GM12801 (cell line): Measurements from ENCODE around the gene USP32.

Experiments
- CTCF ChIP-seq: IDR thresholded peaks from one replicate; pipeline ENCODE4 v1.5.1; 2011; ENCODE audit warnings: control low read depth; ENCODE audit not compliant: insufficient read length; ENCODE audit errors: extremely low read depth

USP32 gene

DNA sequence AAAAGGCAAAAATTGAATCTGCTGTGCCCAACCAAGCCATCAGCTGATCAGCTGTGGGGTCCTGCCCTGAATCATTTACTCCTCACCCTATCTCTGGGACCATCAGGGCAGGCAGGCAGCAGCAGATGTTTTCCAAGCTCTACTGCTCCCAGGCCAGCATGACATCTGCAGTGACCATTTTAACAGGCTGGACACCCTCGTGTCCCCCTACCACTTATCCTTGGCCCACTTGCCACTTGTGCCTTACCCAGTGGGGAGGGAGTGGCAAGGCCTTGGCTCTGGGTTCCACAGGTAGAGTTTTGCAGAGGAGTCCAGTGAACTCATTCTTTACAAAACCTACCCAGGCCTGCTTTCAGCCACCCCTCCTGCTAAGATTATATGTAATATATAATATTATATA lies 254.2 kb downstream of the USP32 start:
- TF ChIP-seq CTCF, result no peak

- TF ChIP-seq CTCF, result no peak
Observed at GRCh38 chr17:60135951-60136666, 255.8 kb downstream of the USP32 start.

DNA sequence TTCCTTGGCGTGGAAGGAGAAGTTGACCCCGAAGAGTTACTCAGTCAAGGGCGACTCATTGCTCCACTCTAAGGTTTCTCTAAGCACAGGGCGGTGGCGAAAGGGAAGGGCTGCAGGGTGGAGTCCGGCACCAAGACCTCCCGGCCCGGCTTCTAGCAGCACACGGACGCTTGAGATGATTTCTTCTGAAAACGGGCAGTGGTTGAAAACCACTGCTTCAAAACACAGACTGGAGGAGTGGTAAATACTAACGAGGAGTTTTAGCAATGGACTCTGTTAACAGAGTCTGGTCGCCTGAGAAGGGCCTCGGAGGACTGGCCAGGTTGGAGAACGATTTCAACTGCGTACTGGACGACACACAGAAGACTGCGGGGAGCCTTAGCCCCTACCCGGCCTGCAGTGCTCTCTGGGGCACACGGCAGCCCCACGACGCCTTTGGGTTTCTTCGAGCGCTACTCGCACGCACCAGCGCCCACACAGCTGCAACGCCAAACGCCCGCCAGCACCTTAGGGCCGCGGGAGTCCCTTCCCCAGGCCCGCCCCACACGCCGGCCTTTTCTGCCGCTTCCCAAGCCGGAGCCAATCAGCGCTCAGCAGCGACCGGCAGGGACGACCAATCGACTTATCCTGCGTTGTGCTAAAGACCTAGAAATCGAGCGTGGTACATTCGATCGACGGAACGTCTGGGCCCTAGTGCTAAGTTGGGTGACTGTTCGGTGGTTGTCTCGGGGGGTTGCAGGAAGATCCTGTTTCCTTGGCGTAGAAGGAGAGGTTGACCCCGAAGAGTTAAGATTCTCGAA lies 256.6 kb downstream of the USP32 start:
- no peak for TF ChIP-seq CTCF

- TF ChIP-seq CTCF, result no peak
Observed at GRCh38 chr17:60134396-60135150, 257.4 kb downstream of the USP32 start.

DNA sequence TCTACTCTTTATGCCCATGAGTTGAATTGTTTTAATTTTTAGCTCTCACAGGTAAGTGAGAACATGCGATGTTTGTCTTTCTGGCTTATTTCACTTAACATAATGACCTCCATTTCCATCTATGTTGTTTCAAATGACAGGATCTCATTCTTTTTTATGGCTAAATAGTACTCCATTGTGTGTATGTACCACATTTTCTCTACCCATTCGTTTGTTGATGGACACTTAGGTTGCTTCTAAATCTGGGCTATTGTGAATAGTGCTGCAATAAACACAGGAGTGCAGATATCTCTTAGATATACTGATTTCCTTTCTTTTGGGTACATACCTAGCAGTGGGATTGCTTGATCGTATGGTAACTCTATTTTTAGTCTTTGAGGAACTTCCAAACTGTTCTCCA lies 261.5 kb downstream of the USP32 start:
- no peak for TF ChIP-seq CTCF

GRCh38 chr17:60129164-60129563 lies 262.8 kb downstream of the USP32 start:
- TF ChIP-seq CTCF, result no peak
